HCT116 (cell line): ENCODE data around the gene PCK2. TPM values are rescaled to one million over a fixed set of nuclear protein-coding genes. Genes with fewer than 3 reads are reported as not detected.

Experiments
- ATAC-seq: fragments of 200-7000 bp; cut with Tn5 transposase; 2 replicates; pipeline ENCODE4 v1.9.1; 2020; ENCODE audit warnings: mild to moderate bottlenecking, moderate library complexity
- BruUV-seq: library from RNA; stranded (reverse); fragments of 400-500 nt; replicated peaks from 2 replicates; lab custom pipeline; 2021; lab: Mats Ljungman, UMichigan
- CTCF ChIA-PET: fragments of 300-600 bp; sonication (Branson Sonifier 250); formaldehyde crosslinking; loops from one replicate; lab custom pipeline; 2021; ENCODE audit warnings: antibody characterized with exemption; lab: Charles Lee
- POLR2A ChIA-PET: fragments of 300-600, 350-600 bp; sonication (Branson Sonifier 250); formaldehyde crosslinking; loops from one replicate; lab custom pipeline; 2021; ENCODE audit warnings: antibody characterized with exemption; lab: Charles Lee
- RAD21 ChIA-PET, 2 experiments: fragments of 300-600 bp; sonication (Branson Sonifier 250); formaldehyde crosslinking; loops; one replicate each; lab custom pipeline; 2023; ENCODE audit warnings: low total read pairs in 2 of 2; ENCODE audit not compliant: uncharacterized antibody in 2 of 2, unreplicated experiment in 2 of 2, low non-redundant PET in 1 of 2; lab: Charles Lee
- DNase-seq: peaks from one replicate; pipeline ENCODE4 v3.0.0-alpha.2; 2010; ENCODE audit warnings: low read depth, low spot score
- H2AFZ ChIP-seq: fragments of 200-600 bp; shearing (Covaris generic), sonication (generic); 2 replicates; pipeline ENCODE4 v1.6.1; 2017; ENCODE audit warnings: low read depth, mixed run types, mixed read lengths, antibody characterized with exemption, low read length; ENCODE audit not compliant: poor library complexity, severe bottlenecking
- H3K27ac ChIP-seq: 2 replicates; pipeline ENCODE4 v1.5.1; 2012; ENCODE audit warnings: low read depth, low read length
- H3K27me3 ChIP-seq: fragments of 200-600 bp; sonication (generic); 2 replicates; pipeline ENCODE4 v1.6.1; 2016; ENCODE audit warnings: mixed run types, low read length, mixed read lengths; ENCODE audit not compliant: insufficient read depth
- H3K36me3 ChIP-seq, 2 experiments: fragments of 200-500 bp in 1 of 2; fragments of 200-600 bp in 1 of 2; sonication (Bioruptor generic) in 1 of 2; sonication (generic) in 1 of 2; 2 replicates each; pipeline versions ENCODE4 v1.5.1 to v1.6.1; 2014 to 2016; ENCODE audit warnings: low read length in 2 of 2, inconsistent platforms in 1 of 2, mixed read lengths in 1 of 2, mixed run types in 1 of 2; ENCODE audit not compliant: insufficient read depth in 2 of 2, control insufficient read depth in 1 of 2
- H3K4me1 ChIP-seq, 2 experiments: fragments of 200-600 bp in 1 of 2; sonication (generic) in 1 of 2; 2 replicates each; pipeline versions ENCODE4 v1.5.1 to v1.6.1; 2012 to 2017; ENCODE audit warnings: low read length in 2 of 2, inconsistent platforms in 1 of 2, mild to moderate bottlenecking in 1 of 2, mixed read lengths in 1 of 2, mixed run types in 1 of 2, moderate library complexity in 1 of 2; ENCODE audit not compliant: insufficient read depth in 2 of 2, control insufficient read depth in 1 of 2
- H3K4me2 ChIP-seq: fragments of 200-600 bp; sonication (generic); 2 replicates; pipeline ENCODE4 v1.6.1; 2017; ENCODE audit warnings: mixed run types, low read length, mixed read lengths
- H3K4me3 ChIP-seq, 2 experiments: fragments of 200-600 bp in 1 of 2; sonication (generic) in 1 of 2; replicated peaks in 1 of 2; 2 replicates each; pipeline ENCODE4 v1.5.1; 2011 to 2016; ENCODE audit warnings: low read length in 2 of 2, control low read depth in 1 of 2, low read depth in 1 of 2, mild to moderate bottlenecking in 1 of 2, mixed read lengths in 1 of 2, mixed run types in 1 of 2
- H3K79me2 ChIP-seq: fragments of 200-600 bp; sonication (generic); 2 replicates; pipeline ENCODE4 v1.6.1; 2017; ENCODE audit warnings: mild to moderate bottlenecking, mixed run types, low read length, moderate library complexity, mixed read lengths; ENCODE audit not compliant: insufficient read depth
- H3K9ac ChIP-seq: fragments of 200-600 bp; sonication (generic); 2 replicates; pipeline ENCODE4 v1.6.1; 2016; ENCODE audit warnings: low read length, mixed read lengths
- H3K9me2 ChIP-seq: fragments of 200-600 bp; sonication (generic), shearing (Covaris generic); 2 replicates; pipeline ENCODE4 v1.6.1; 2017; ENCODE audit warnings: mixed run types, mild to moderate bottlenecking, moderate library complexity; ENCODE audit not compliant: insufficient read depth
- H3K9me3 ChIP-seq, 2 experiments: fragments of 200-500 bp in 1 of 2; fragments of 200-600 bp in 1 of 2; sonication (Bioruptor generic) in 1 of 2; sonication (generic) in 1 of 2; 2 replicates each; pipeline ENCODE4 v1.6.1; 2014 to 2017; ENCODE audit warnings: low read length in 2 of 2, mixed read lengths in 2 of 2, inconsistent platforms in 1 of 2, low read depth in 1 of 2, mild to moderate bottlenecking in 1 of 2, mixed run types in 1 of 2, moderate library complexity in 1 of 2; ENCODE audit not compliant: control insufficient read depth in 1 of 2, insufficient read depth in 1 of 2
- H4K20me1 ChIP-seq: fragments of 200-600 bp; sonication (generic), shearing (Covaris generic); 2 replicates; pipeline ENCODE4 v1.6.1; 2017; ENCODE audit warnings: mixed run types, mild to moderate bottlenecking, moderate library complexity; ENCODE audit not compliant: insufficient read depth
- CBX3 ChIP-seq: IDR thresholded peaks from 2 replicates; pipeline ENCODE4 v1.6.1; 2012; ENCODE audit warnings: low read depth
- CEBPB ChIP-seq: IDR thresholded peaks from 2 replicates; pipeline ENCODE4 v1.6.1; 2012; ENCODE audit warnings: low read depth
- CTCF ChIP-seq, 3 experiments: fragments of 200-600 bp in 1 of 3; sonication (generic) in 1 of 3; IDR thresholded peaks in 2 of 3; conservative IDR thresholded peaks in 1 of 3; 2 replicates each; pipeline ENCODE4 v1.5.1; 2012 to 2017; ENCODE audit warnings: low read depth in 2 of 3, low read length in 2 of 3, antibody characterized with exemption in 1 of 3, borderline replicate concordance in 1 of 3, control low read depth in 1 of 3, mild to moderate bottlenecking in 1 of 3, mixed read lengths in 1 of 3, mixed run types in 1 of 3, moderate library complexity in 1 of 3; ENCODE audit not compliant: insufficient read depth in 1 of 3
- ELF1 ChIP-seq: IDR thresholded peaks from 2 replicates; pipeline ENCODE4 v1.6.1; 2012; ENCODE audit warnings: low read depth, borderline replicate concordance
- REST ChIP-seq: IDR thresholded peaks from 2 replicates; pipeline ENCODE4 v1.6.1; 2012; ENCODE audit warnings: low read depth
- SIN3A ChIP-seq: IDR thresholded peaks from 2 replicates; pipeline ENCODE4 v1.6.1; 2012; ENCODE audit warnings: low read depth
- YY1 ChIP-seq: IDR thresholded peaks from 2 replicates; pipeline ENCODE4 v1.6.1; 2011; ENCODE audit warnings: low read length, low read depth, moderate library complexity, mild to moderate bottlenecking; ENCODE audit not compliant: insufficient replicate concordance; ENCODE audit errors: extremely low read depth
- ZFX ChIP-seq: fragments of 450-650 bp; IDR thresholded peaks from 2 replicates; pipeline ENCODE4 v1.6.1; 2017
- intact Hi-C: fragments of 100-400 bp; cut with micrococcal nuclease; formaldehyde crosslinking; loops from 2 replicates; pipeline ENCODE4 v1.10.0; 2022
- total RNA-seq: library from RNA; stranded (reverse); gene quantifications from one replicate; pipeline ENCODE4 v1.2.1, GENCODE V29; 2021; ENCODE audit not compliant: unreplicated experiment

Gene PCK2
- total RNA-seq, 1 experiment from 2014 or later, result 94.1 TPM

- ChIA-PET CTCF (no interaction called here), RAD21 (no interaction called here), POLR2A (no interaction called here)
- TF ChIP-seq CTCF (IDR thresholded peaks at IDR 0.05 in 2 of 3, conservative IDR thresholded peaks at IDR 0.05 in 1 of 3; ENCODE audit: borderline replicate concordance in 1 of 3, insufficient read depth in 1 of 3, low read depth in 2 of 3, low read length in 2 of 3), result no peak
- TF ChIP-seq CEBPB, result no peak
- TF ChIP-seq ZFX, result no peak
- no peak for TF ChIP-seq ELF1
- no peak for TF ChIP-seq SIN3A
- no peak for TF ChIP-seq CBX3
- TF ChIP-seq REST, result no peak
- TF ChIP-seq YY1, result no peak
- Histone ChIP-seq H3K4me3 (no peak overlapping the region), H3K79me2 (no peaks in the 10 kb centered on the region), H3K9me3 (no peaks in the 10 kb centered on the region), H3K36me3 (no peaks in the 10 kb centered on the region), H3K4me1 (peaks cover 18 to 30% of the 10 kb centered on the region in 2 experiments), H3K27me3 (no peaks in the 10 kb centered on the region), H3K4me2 (no peak overlapping the region), H3K9ac (no peak overlapping the region), H2AFZ (no peak overlapping the region), H4K20me1 (no peaks in the 10 kb centered on the region), H3K27ac (no peak overlapping the region), H3K9me2 (no peaks in the 10 kb centered on the region)
- ATAC-seq (no peak), DNase-seq (no peak)
- intact Hi-C loops, result no loop called here
- BruUV-seq, result no TSS peak
Measured at GRCh38 chr14:24078146-24078545, 16.0 kb upstream of the PCK2 start.
